ENCODE results near the gene ADSS2. TPM values are rescaled to one million over a fixed set of nuclear protein-coding genes. Genes with fewer than 3 reads are reported as not detected.

Gene ADSS2
- total RNA-seq, 1 experiment from 2014 or later, result 46.2 TPM

DNA sequence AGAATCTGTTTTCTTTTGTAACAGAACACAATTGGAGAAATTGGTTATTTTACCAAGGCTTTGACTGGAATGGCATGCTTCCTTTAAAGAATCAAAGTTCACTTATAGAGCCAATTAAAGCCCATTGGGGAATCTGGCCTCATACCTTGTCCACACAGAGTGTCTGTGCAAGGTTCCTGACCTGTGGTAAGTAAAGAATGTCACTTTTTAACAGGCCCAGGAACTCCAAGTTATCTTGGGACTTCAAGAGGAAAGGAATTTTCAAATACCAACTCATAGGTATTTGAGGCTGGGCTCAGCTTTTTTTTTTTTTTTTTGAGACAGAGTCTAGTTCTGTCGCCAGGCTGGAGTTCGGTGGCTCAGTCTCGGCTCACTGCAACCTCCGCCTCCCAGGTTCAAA, 7.1 kb upstream of the ADSS2 start:
- ChIA-PET CTCF (no interaction called here), RAD21 (ENCODE audit: low non-redundant PET in 1 of 2, low total read pairs in 2 of 2, uncharacterized antibody in 2 of 2, unreplicated experiment in 2 of 2) (no interaction called here), POLR2A (no interaction called here)
- Histone ChIP-seq H3K27me3 (ENCODE audit: insufficient read depth, low read length) (no peaks in the 10 kb centered on the region), H3K9me2 (ENCODE audit: insufficient read depth) (no peaks in the 10 kb centered on the region), H3K27ac (ENCODE audit: low read depth, low read length) (no peak overlapping the region), H3K4me3 (replicated peaks in 1 of 2; ENCODE audit: low read depth in 1 of 2, low read length in 2 of 2) (no peak overlapping the region), H4K20me1 (ENCODE audit: insufficient read depth) (no peaks in the 10 kb centered on the region), H3K79me2 (ENCODE audit: insufficient read depth, low read length) (no peaks in the 10 kb centered on the region), H3K36me3 (ENCODE audit: control insufficient read depth in 1 of 2, insufficient read depth in 2 of 2, low read length in 2 of 2) (no peaks in the 10 kb centered on the region), H3K4me2 (ENCODE audit: low read length) (no peak overlapping the region), H3K4me1 (ENCODE audit: control insufficient read depth in 1 of 2, insufficient read depth in 2 of 2, low read length in 2 of 2) (peaks cover 0 to 6% of the 10 kb centered on the region in 2 experiments; a peak in 1 of 4 replicates), H2AFZ (ENCODE audit: low read depth, low read length, poor library complexity, severe bottlenecking) (no peak overlapping the region), H3K9me3 (ENCODE audit: control insufficient read depth in 1 of 2, insufficient read depth in 1 of 2, low read depth in 1 of 2, low read length in 2 of 2) (no peaks in the 10 kb centered on the region), H3K9ac (ENCODE audit: low read length) (no peak overlapping the region)
- DNase-seq (ENCODE audit: low read depth, low spot score) (no peak), ATAC-seq (no peak)
- BruUV-seq (replicated peaks), result no TSS peak
- intact Hi-C loops (cut with micrococcal nuclease), result loop anchor here (10.0 kb wide), 1 partner anchor 336 kb away; no protein-coding TSS in a partner anchor
- TF ChIP-seq EGR1 (IDR thresholded peaks at IDR 0.05; ENCODE audit: low read depth) (no peak), ZNF274 (IDR thresholded peaks at IDR 0.05; ENCODE audit: low read depth, low read length) (no peak), SP1 (IDR thresholded peaks at IDR 0.05; ENCODE audit: low read depth) (no peak), ZFX (IDR thresholded peaks at IDR 0.05) (no peak), ATF3 (IDR thresholded peaks at IDR 0.05) (no peak), CTCF (IDR thresholded peaks at IDR 0.05 in 2 of 3, conservative IDR thresholded peaks at IDR 0.05 in 1 of 3; ENCODE audit: borderline replicate concordance in 1 of 3, insufficient read depth in 1 of 3, low read depth in 2 of 3, low read length in 2 of 3) (no peak), CBX3 (IDR thresholded peaks at IDR 0.05; ENCODE audit: low read depth) (no peak), SRF (IDR thresholded peaks at IDR 0.05; ENCODE audit: low read depth) (no peak), RAD21 (IDR thresholded peaks at IDR 0.05; ENCODE audit: low read depth) (no peak), MAX (IDR thresholded peaks at IDR 0.05) (no peak)
- TF ChIP-seq, protein P1, sequence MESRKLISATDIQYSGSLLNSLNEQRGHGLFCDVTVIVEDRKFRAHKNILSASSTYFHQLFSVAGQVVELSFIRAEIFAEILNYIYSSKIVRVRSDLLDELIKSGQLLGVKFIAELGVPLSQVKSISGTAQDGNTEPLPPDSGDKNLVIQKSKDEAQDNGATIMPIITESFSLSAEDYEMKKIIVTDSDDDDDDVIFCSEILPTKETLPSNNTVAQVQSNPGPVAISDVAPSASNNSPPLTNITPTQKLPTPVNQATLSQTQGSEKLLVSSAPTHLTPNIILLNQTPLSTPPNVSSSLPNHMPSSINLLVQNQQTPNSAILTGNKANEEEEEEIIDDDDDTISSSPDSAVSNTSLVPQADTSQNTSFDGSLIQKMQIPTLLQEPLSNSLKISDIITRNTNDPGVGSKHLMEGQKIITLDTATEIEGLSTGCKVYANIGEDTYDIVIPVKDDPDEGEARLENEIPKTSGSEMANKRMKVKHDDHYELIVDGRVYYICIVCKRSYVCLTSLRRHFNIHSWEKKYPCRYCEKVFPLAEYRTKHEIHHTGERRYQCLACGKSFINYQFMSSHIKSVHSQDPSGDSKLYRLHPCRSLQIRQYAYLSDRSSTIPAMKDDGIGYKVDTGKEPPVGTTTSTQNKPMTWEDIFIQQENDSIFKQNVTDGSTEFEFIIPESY (IDR thresholded peaks at IDR 0.05; ENCODE audit: extremely low read depth, insufficient replicate concordance, low read length), result no peak
- TF ChIP-seq, protein P2, sequence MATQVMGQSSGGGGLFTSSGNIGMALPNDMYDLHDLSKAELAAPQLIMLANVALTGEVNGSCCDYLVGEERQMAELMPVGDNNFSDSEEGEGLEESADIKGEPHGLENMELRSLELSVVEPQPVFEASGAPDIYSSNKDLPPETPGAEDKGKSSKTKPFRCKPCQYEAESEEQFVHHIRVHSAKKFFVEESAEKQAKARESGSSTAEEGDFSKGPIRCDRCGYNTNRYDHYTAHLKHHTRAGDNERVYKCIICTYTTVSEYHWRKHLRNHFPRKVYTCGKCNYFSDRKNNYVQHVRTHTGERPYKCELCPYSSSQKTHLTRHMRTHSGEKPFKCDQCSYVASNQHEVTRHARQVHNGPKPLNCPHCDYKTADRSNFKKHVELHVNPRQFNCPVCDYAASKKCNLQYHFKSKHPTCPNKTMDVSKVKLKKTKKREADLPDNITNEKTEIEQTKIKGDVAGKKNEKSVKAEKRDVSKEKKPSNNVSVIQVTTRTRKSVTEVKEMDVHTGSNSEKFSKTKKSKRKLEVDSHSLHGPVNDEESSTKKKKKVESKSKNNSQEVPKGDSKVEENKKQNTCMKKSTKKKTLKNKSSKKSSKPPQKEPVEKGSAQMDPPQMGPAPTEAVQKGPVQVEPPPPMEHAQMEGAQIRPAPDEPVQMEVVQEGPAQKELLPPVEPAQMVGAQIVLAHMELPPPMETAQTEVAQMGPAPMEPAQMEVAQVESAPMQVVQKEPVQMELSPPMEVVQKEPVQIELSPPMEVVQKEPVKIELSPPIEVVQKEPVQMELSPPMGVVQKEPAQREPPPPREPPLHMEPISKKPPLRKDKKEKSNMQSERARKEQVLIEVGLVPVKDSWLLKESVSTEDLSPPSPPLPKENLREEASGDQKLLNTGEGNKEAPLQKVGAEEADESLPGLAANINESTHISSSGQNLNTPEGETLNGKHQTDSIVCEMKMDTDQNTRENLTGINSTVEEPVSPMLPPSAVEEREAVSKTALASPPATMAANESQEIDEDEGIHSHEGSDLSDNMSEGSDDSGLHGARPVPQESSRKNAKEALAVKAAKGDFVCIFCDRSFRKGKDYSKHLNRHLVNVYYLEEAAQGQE (IDR thresholded peaks at IDR 0.05; ENCODE audit: low read depth), result no peak

All from HCT116 (cell line).